NCI-H2107 treated with DMSO at 0.1 percent for 48 hours (cell line): Measurements from ENCODE around the gene COMMD10.

Experiments
- DNase-seq: peaks from one replicate; lab custom pipeline; 2025; ENCODE audit not compliant: unreplicated experiment; lab: John Stamatoyannopoulos, UW

The COMMD10 gene

DNA sequence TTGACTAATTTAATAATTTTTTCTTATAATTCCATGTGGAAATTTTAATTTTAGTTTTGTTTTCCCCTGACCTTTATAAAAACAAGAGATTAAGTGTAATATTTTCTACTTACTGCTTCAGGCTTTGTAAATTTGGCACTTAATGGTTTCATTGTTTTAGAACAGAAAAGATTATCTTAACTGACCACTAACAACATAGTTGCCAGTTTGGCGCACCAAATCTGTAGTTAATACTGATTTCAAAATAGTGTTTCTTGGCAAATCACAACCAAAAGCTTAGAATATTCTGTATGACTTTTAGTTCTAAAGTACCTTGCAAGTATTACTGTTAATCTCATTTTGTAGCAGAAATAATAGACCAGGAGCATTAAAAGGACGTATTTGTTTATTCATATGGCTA is 124.3 kb downstream of the COMMD10 start:
- no peak for DNase-seq

- no peak for DNase-seq
Measured at GRCh38 chr5:116212225-116212624, 127.4 kb downstream of the COMMD10 start.

DNA sequence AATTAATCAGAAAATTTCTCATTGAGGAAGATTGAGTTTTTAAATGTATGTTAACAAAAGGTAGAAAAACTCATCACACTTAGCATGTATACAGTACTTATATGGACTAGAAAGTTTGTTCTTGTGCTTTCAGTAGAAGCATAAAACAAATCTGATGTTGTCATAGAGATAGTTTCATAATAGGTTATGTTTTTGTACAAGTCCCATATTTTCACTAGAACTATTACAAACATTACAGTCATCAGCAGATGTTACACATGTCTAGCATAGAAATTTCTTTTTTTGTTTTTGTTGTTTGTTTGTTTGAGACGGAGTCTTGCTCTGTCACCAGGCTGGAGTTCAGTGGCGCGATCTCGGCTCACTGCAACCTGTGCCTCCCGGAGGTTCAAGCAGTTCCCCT is 131.4 kb downstream of the COMMD10 start:
- DNase-seq = no peak

DNA sequence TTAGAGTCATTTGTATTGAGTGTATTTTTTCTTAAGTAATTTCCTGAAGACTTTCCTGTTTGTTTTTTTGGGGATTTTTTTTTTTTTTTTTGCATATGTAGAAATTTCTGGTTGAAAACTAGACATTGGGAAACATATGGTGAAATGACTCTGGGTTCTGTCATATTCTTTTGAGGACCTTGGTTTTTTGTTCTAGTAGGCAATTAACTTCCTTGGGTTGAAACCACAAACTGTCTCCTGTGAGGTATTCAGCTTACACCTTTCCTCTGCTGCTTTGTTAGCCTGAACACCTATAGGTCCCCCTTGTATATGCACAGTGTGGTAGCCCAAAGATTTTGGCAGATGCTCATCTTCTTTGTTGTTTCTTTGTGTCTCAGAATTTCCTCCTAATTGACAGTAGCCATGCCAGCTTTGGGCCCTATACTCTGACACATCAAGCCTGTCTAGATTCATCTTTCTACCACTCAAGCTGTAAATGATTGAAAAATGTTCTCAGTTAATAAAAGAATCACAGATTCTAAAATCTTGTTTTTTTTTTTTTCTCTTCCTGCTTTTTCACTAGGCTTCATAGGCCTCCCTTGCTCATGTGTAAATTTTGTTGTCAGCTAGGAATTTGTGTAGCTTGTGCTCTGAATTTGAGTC is 140.6 kb downstream of the COMMD10 start:
- DNase-seq = no peak

DNA sequence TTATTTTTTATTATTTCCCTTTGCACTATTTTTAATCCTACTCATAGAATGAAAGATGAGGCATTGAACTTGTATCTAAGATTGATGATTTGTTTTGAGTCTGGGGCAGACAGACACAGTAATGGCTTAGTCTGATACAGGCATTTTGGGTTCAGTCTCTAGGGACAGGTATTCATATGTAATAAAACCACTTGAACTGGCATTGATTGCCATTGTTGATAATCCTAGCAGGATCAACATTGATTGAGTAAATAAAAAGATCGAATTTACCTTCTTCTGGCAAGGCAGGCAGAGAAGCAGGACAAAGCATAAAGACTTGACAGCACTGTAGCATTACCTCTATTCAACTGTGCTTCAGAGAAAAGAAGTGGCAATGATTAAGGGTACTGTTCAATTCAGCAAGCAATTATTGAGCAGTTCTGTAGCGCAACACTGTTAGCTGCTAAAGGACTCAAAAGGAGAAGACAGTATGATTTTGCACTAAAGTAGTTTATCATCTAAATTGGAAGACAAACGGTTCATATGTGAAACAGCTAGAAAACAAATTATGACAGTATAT is 144.4 kb downstream of the COMMD10 start:
- DNase-seq = no peak

DNA sequence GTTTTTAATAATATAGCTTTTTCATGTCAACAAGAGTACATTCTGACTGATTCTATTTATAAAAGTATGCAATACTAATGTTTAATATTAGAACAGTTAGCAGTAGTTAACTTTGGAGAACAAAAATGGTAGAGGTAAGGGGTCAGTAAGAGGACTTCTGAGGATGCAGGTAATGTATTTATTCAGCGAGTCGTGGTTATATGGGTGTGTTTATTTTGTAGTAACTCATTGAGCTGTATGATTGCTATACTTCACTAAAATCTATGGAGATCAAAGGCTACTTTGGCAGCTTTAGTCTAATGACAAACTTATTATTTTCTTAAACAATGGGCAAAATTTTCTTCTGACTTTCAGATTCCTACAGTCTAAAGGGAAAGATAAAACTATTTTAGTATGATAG is 146.5 kb downstream of the COMMD10 start:
- no peak for DNase-seq

- no peak for DNase-seq
Measured at GRCh38 chr5:116234681-116235080, 149.9 kb downstream of the COMMD10 start.

DNA sequence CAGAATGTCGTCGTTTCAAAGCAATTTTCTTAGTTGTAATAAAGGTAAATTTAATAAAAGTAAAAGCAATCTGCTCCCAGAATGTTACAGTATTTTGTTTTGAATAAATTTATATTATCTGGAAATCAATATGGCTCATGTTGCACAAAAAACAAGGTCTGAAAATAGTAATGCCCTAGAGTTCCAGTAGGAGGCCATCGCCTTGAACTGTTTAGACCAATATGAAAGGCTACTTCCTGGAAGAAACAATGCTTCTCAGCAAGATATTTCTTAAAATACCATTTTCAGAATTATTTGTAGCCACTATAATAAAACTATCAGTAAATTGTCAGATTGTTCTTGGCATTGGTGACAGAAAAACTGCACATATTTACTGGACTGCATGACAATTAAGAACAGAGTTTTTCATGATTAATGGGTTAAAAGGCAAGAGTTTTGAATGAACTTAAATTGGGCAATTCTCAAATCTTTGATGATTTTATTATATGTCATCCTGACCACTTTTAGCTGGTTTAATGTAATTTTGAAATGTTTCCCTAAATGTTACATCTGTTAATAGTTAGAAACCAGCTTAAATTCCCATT is 153.2 kb downstream of the COMMD10 start:
- no peak for DNase-seq

- no peak for DNase-seq
Measured at GRCh38 chr5:116242343-116242742, 157.5 kb downstream of the COMMD10 start.

GRCh38 chr5:116248432-116248831 is 163.6 kb downstream of the COMMD10 start:
- no peak for DNase-seq

GRCh38 chr5:116249648-116250047 is 164.8 kb downstream of the COMMD10 start:
- DNase-seq = no peak

DNA sequence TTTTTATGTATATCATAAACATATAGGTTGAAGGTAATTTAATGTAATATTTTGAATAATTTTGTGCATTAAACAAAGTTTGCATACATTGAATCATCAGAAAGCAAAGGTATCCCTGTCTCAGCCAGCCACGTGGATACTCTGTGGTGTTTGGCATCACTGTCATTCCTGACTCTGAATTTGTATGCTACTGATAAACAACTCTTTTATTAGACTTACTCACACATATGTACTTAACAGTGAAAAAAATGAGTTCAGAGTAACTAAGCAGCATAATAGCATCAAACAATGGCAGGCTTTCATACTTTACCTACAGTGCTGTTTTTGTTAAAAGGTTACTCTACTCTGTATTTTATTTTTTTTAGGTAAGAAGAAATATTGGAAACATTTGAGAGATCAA is 171.9 kb downstream of the COMMD10 start:
- DNase-seq = no peak

GRCh38 chr5:116265471-116265870 is 180.6 kb downstream of the COMMD10 start:
- DNase-seq = no peak

DNA sequence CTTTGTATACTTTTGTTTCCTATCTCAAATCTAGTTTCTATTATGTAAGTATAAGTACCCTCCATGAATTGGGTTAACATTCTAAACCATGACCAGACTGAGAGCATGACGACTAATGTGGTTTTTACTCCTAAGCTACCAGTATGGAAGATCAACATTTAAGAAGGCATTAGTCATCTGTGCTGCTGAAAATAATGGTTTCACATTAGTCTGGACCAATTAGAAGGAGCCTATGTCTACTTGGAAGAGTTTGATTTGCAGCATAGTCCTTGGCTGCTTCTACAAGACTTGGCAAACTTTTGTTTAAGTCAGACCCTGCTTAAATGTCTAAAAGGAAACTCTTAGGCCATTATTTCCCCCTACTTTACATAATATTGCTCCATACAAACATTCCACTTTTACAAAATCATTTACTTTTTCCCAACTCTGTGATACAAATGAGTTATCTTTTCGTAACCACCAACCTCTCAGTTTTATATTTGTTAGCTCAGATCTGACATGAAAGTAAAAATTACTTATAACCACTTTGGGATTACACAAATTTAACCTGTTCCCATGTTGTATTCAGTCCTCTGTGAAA is 186.7 kb downstream of the COMMD10 start:
- no peak for DNase-seq

- no peak for DNase-seq
Measured at GRCh38 chr5:116272281-116272941, 187.6 kb downstream of the COMMD10 start.

DNA sequence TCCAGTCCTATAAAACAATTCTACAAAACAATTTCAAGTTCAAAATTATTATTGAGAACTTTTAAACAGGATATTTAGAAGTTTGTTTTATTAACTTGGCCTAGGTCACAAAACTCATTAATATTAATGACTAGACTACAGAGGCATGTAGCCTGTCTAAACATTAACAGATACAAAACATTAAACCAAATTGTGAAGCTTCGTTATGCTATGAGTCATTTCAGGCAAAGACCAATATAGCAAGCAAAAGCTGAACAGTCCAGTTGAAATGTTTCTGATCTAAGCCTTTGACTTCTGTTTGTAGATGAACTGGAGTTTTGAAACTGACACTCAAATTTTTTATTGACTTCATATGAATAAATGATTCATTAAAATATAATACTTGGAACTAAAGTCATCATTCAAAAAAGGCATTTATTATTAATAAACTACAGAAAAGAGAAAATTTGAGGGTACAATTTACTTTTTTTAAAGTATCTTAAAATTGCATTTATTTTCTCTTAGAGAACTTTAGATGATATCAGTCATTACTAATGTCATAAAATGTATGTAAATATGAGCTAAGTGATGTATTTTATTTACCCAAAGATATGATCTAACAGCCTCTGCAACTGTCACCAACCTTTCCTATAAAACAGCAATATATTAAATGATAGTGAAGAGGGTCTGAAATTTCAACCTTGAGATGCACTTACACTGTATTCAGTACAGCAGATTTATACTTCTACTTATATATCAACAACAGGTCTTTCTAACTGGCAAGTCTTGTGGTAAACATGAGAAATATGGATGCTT is 188.8 kb downstream of the COMMD10 start:
- no peak for DNase-seq

DNA sequence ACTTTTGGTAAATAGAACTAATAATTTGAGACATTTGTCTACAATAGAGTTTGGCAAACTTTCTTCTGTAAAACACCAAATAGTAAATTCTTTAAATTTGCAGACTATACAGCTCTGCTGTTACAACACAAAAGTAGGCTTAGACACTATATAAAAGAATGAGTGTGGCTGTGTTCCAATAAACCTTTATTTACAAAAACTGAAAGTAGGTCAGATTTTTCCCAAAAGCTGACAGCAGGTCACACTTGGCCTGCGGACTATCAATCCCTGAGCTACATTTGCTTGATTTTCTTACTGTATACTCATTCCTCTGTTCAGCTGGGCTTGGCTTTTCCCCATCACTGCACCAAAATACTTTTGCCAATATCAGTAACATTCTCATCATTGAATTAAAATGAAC is 189.4 kb downstream of the COMMD10 start:
- DNase-seq = no peak

DNA sequence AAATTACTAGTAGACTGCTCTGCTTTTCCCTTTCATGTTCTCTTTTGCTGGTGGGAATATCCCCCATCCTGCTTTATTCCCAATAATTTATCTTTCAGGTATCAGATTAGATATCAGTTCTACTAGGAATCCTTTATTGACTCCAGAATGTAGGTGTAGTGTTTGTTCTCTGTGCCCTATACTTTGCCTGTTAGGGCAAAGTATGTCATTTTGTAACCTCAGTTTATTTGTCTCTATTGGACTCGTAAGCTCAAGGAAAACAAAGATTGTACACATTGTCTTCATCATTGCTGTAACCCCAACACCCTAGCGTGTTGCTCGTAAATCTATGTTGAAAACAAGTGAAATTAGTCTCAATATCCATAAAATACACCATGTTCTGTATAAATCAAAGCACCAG is 190.5 kb downstream of the COMMD10 start:
- DNase-seq = no peak

DNA sequence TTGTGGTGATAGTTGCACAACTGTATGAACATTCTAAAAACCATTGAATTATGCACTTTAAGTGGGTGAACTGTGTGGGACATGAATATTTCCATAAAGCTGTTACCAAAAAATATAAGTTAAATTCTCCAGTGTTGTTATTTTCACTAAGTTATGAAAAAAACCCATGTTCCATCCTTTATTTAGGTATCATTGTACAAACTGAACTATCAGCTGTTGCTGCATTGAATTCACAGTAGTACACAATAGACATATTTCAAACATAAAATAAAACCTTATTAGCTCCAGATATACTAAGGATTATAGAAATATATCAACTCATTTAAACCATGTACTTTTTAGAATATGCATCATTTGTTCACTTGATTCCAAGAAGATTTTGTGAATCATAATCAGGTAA is 192.1 kb downstream of the COMMD10 start:
- no peak for DNase-seq

GRCh38 chr5:116280149-116280803 is 195.5 kb downstream of the COMMD10 start:
- DNase-seq = no peak

DNA sequence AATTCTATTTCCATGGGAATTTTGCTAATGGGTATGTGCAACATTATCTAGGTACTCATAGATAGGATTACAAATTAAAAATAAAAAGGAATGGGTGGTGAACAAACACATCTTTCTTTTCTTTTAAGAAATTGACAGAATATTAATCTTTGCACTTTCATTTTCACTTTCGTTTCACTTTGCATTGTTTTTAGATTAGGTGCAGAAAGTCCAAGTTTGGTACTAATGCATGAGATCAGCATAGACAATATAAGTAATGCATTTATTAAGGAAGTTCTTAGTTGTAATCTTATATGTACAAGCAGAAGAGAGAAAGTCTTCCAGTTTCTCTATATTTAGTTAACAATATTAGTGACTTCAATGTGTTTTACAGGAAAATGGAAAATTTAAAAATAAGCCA is 196.5 kb downstream of the COMMD10 start:
- DNase-seq = no peak
